PC-9 (cell line): ENCODE data around the gene ACAP3.

Source experiments
- EZH2 ChIP-seq: fragments of 200-600 bp; sonication (generic); IDR thresholded peaks from 2 replicates; pipeline ENCODE4 v1.8.0; 2017; ENCODE audit warnings: antibody characterized with exemption, low read depth
- TF ChIP-seq, protein P1 (sequence below): fragments of 200-600 bp; sonication (generic); conservative IDR thresholded peaks from 2 replicates; pipeline ENCODE4 v1.6.1; 2017; ENCODE audit warnings: mixed run types, antibody characterized with exemption, mild to moderate bottlenecking, moderate library complexity

DNA sequence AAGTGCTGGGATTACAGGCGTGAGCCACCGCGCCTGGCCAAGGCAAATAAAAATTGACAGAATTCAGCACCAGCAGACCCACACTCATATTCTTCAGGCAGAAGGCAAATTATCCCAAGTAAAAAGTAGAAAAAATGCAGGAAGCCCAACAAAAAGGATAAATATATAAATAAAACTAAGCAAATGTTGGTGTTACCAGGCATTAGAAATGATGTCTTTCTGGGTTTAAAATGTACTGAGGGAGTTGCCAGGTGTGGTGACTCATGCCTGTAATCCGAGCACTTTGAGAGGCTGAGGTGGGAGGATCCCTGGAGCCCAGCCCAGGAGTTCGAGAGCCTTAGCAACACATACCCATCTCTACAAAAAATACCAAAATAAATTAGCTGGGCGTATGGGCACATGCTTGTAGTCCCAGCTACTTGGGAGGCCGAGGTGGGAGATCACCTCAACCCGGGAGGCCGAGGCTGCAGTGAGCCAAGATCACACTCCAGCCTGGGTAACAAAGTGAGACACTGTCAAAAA, 10.5 kb upstream of the ACAP3 start:
- TF ChIP-seq, protein P1, sequence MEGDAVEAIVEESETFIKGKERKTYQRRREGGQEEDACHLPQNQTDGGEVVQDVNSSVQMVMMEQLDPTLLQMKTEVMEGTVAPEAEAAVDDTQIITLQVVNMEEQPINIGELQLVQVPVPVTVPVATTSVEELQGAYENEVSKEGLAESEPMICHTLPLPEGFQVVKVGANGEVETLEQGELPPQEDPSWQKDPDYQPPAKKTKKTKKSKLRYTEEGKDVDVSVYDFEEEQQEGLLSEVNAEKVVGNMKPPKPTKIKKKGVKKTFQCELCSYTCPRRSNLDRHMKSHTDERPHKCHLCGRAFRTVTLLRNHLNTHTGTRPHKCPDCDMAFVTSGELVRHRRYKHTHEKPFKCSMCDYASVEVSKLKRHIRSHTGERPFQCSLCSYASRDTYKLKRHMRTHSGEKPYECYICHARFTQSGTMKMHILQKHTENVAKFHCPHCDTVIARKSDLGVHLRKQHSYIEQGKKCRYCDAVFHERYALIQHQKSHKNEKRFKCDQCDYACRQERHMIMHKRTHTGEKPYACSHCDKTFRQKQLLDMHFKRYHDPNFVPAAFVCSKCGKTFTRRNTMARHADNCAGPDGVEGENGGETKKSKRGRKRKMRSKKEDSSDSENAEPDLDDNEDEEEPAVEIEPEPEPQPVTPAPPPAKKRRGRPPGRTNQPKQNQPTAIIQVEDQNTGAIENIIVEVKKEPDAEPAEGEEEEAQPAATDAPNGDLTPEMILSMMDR: no peak
- no peak for TF ChIP-seq EZH2
